ENCODE results near the gene KLK10. TPM values are rescaled to one million over a fixed set of nuclear protein-coding genes. Genes with fewer than 3 reads are reported as not detected.

KLK10 gene
- total RNA-seq, 1 donor from 2014 or later, result 1.6 TPM

- no peak for DNase-seq (ENCODE audit: low spot score in 2 of 2)
- intact Hi-C loops (cut with DNase I), result no loop called here
- no peak for TF ChIP-seq CTCF (IDR thresholded peaks at IDR 0.05)
- H3K4me3 ChIP-seq, result no peak within 1 kb of the TSS
- H3K27ac ChIP-seq, result no peak within 1 kb of the TSS
- H3K36me3 ChIP-seq, result no peaks in the 10 kb centered on the region
- H3K4me1 ChIP-seq, result no peaks in the 10 kb centered on the region
- H3K9me3 ChIP-seq, result no peaks in the 10 kb centered on the region
- no peaks in the 10 kb centered on the region for H3K27me3 ChIP-seq
Observed at GRCh38 chr19:50983625-50984292, 35.8 kb downstream of the KLK10 start, which contains the start of gene KLK7. Gene KLK7 (minus strand): TSS chr19:50983917. CDS start chr19:50982399, 1,518 bp downstream.

- no peak for TF ChIP-seq CTCF (IDR thresholded peaks at IDR 0.05)
- Histone ChIP-seq H3K4me1 (no peaks in the 10 kb centered on the region), H3K27ac (no peak overlapping the region), H3K36me3 (no peaks in the 10 kb centered on the region), H3K4me3 (no peak overlapping the region), H3K27me3 (no peaks in the 10 kb centered on the region), H3K9me3 (no peaks in the 10 kb centered on the region)
- intact Hi-C loops (cut with DNase I), result no loop called here
- DNase-seq (ENCODE audit: low spot score in 2 of 2), result no peak
Observed at GRCh38 chr19:50982186-50982585, 37.3 kb downstream of the KLK10 start.

GRCh38 chr19:50981587-50982146, 37.8 kb downstream of the KLK10 start:
- no peak overlapping the region for H3K27ac ChIP-seq
- H3K4me3 ChIP-seq, result no peak overlapping the region
- no peaks in the 10 kb centered on the region for H3K9me3 ChIP-seq
- no peak for TF ChIP-seq CTCF (IDR thresholded peaks at IDR 0.05)
- no peaks in the 10 kb centered on the region for H3K4me1 ChIP-seq
- H3K36me3 ChIP-seq, result no peaks in the 10 kb centered on the region
- DNase-seq (ENCODE audit: low spot score in 2 of 2), result no peak
- no peaks in the 10 kb centered on the region for H3K27me3 ChIP-seq
- intact Hi-C loops (cut with DNase I), result no loop called here

- H3K9me3 ChIP-seq, result no peaks in the 10 kb centered on the region
- no peak for TF ChIP-seq CTCF (IDR thresholded peaks at IDR 0.05)
- no peak overlapping the region for H3K27ac ChIP-seq
- no peaks in the 10 kb centered on the region for H3K4me1 ChIP-seq
- no peaks in the 10 kb centered on the region for H3K36me3 ChIP-seq
- no peaks in the 10 kb centered on the region for H3K27me3 ChIP-seq
- DNase-seq (ENCODE audit: low spot score in 2 of 2), result no peak
- H3K4me3 ChIP-seq, result no peak overlapping the region
- intact Hi-C loops (cut with DNase I), result no loop called here
Observed at GRCh38 chr19:50980208-50980607, 39.3 kb downstream of the KLK10 start.

- H3K4me1 ChIP-seq, result no peaks in the 10 kb centered on the region
- TF ChIP-seq CTCF (IDR thresholded peaks at IDR 0.05), result no peak
- no peaks in the 10 kb centered on the region for H3K27me3 ChIP-seq
- H3K4me3 ChIP-seq, result no peak overlapping the region
- H3K9me3 ChIP-seq, result no peaks in the 10 kb centered on the region
- H3K27ac ChIP-seq, result no peak overlapping the region
- intact Hi-C loops (cut with DNase I), result no loop called here
- no peak for DNase-seq (ENCODE audit: low spot score in 2 of 2)
- no peaks in the 10 kb centered on the region for H3K36me3 ChIP-seq
Observed at GRCh38 chr19:50979758-50980157, 39.8 kb downstream of the KLK10 start.
